ENCODE data around the gene ZNF488. TPM values are rescaled to one million over a fixed set of nuclear protein-coding genes. Genes with fewer than 3 reads are reported as not detected.
"Not testable (repeated sequence)": the region's sequence is repeated elsewhere in the genome, so short reads cannot be mapped to it uniquely, and the experiment has no call there.

ZNF488 gene
- total RNA-seq, 1 donor from 2014 or later: 0.41 TPM

- intact Hi-C loops (cut with DNase I): no loop called here
Measured at GRCh38 chr10:47400786-47401185, 16.7 kb upstream of the ZNF488 start.

GRCh38 chr10:47400251-47400650 lies 16.2 kb upstream of the ZNF488 start:
- H3K4me1 ChIP-seq: peaks cover 11% of the 10 kb centered on the region
- no peak overlapping the region for H3K27ac ChIP-seq
- H3K36me3 ChIP-seq: no peaks in the 10 kb centered on the region
- intact Hi-C loops (cut with DNase I): no loop called here
- H3K9me3 ChIP-seq: no peaks in the 10 kb centered on the region
- no peak for ATAC-seq
- TF ChIP-seq CTCF (IDR thresholded peaks at IDR 0.05): no peak
- H3K27me3 ChIP-seq: no peaks in the 10 kb centered on the region
- no peak for DNase-seq
- no peak overlapping the region for H3K4me3 ChIP-seq

More at GRCh38 chr10:47400786-47401185, 16.7 kb upstream of the ZNF488 start:
- no peaks in the 10 kb centered on the region for H3K27me3 ChIP-seq
- ATAC-seq: no peak
- no peak for TF ChIP-seq CTCF (IDR thresholded peaks at IDR 0.05)
- no peaks in the 10 kb centered on the region for H3K9me3 ChIP-seq
- no peak for DNase-seq
- H3K36me3 ChIP-seq: no peaks in the 10 kb centered on the region
- no peak overlapping the region for H3K27ac ChIP-seq
- H3K4me1 ChIP-seq: peaks cover 11% of the 10 kb centered on the region
- H3K4me3 ChIP-seq: no peak overlapping the region

GRCh38 chr10:47397256-47397655 lies 13.2 kb upstream of the ZNF488 start:
- DNase-seq (no peak), ATAC-seq (no peak)
- no peaks in the 10 kb centered on the region for H3K9me3 ChIP-seq
- TF ChIP-seq CTCF (IDR thresholded peaks at IDR 0.05): no peak
- H3K27ac ChIP-seq: no peak overlapping the region
- H3K4me1 ChIP-seq: no peaks in the 10 kb centered on the region
- H3K36me3 ChIP-seq: no peaks in the 10 kb centered on the region
- H3K4me3 ChIP-seq: no peak overlapping the region
- intact Hi-C loops (cut with DNase I): no loop called here
- H3K27me3 ChIP-seq: no peaks in the 10 kb centered on the region

GRCh38 chr10:47396311-47396717 lies 12.2 kb upstream of the ZNF488 start:
- intact Hi-C loops (cut with DNase I): no loop called here
- H3K9me3 ChIP-seq: no peaks in the 10 kb centered on the region
- no peak overlapping the region for H3K4me3 ChIP-seq
- H3K36me3 ChIP-seq: no peaks in the 10 kb centered on the region
- no peak overlapping the region for H3K27ac ChIP-seq
- no peaks in the 10 kb centered on the region for H3K27me3 ChIP-seq
- no peak for TF ChIP-seq CTCF (IDR thresholded peaks at IDR 0.05)
- no peak for DNase-seq
- ATAC-seq: no peak
- H3K4me1 ChIP-seq: no peaks in the 10 kb centered on the region

- intact Hi-C loops (cut with DNase I): no loop called here
- no peak for ATAC-seq
- TF ChIP-seq CTCF (IDR thresholded peaks at IDR 0.05): no peak
- DNase-seq: no peak
- H3K4me1 ChIP-seq: no peaks in the 10 kb centered on the region
- no peaks in the 10 kb centered on the region for H3K27me3 ChIP-seq
- H3K36me3 ChIP-seq: no peaks in the 10 kb centered on the region
- H3K4me3 ChIP-seq: no peak overlapping the region
- no peak overlapping the region for H3K27ac ChIP-seq
- no peaks in the 10 kb centered on the region for H3K9me3 ChIP-seq
Measured at GRCh38 chr10:47389619-47390018, 5.5 kb upstream of the ZNF488 start.

GRCh38 chr10:47388879-47389278 lies 4.8 kb upstream of the ZNF488 start:
- H3K27me3 ChIP-seq: no peaks in the 10 kb centered on the region
- H3K4me3 ChIP-seq: no peak overlapping the region
- no peaks in the 10 kb centered on the region for H3K36me3 ChIP-seq
- intact Hi-C loops (cut with DNase I): no loop called here
- H3K4me1 ChIP-seq: peaks cover 3% of the 10 kb centered on the region
- DNase-seq: no peak
- no peak for TF ChIP-seq CTCF (IDR thresholded peaks at IDR 0.05)
- no peak for ATAC-seq
- no peak overlapping the region for H3K27ac ChIP-seq
- H3K9me3 ChIP-seq: no peaks in the 10 kb centered on the region

GRCh38 chr10:47386104-47386503 lies 2.0 kb upstream of the ZNF488 start:
- H3K4me3 ChIP-seq; DNase-seq; H3K36me3 ChIP-seq; intact Hi-C loops (cut with DNase I); H3K27me3 ChIP-seq; H3K4me1 ChIP-seq; H3K9me3 ChIP-seq; H3K27ac ChIP-seq; ATAC-seq: not testable (repeated sequence)

Data from upper lobe of right lung (tissue), 1 donor.